ENCODE results near the gene CXADR. TPM values are rescaled to one million over a fixed set of nuclear protein-coding genes. Genes with fewer than 3 reads are reported as not detected.
"Not testable (repeated sequence)": the region's sequence is repeated elsewhere in the genome, so short reads cannot be mapped to it uniquely, and the experiment has no call there.

Gene CXADR
- polyA plus RNA-seq, 3 donors from 2014 or later: not detected

DNA sequence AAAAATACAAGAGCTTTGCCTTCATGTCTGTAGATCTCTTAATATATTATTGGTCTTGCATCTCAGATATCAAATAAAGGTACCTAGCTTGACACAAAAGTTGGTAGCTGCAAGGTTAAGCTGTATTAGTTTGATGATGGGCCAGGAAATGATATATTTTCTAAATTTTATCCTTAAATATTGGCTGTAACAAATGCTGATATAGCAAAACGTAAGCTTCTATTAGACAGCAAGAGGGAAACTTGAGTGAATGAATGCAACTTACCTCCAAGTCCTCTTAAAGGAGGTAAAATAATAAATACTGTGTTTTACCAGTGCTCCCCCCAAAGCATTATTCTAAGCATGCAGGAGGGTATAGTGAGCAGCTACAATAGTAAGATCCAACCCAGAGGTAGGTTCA lies 4.2 kb downstream of the CXADR start:
- not testable (repeated sequence) for H3K4me3 Mint-ChIP-seq, DNase-seq, H3K36me3 Mint-ChIP-seq, H3K27ac Mint-ChIP-seq
- H3K4me1 Mint-ChIP-seq: peaks cover 12 to 15% of the 10 kb centered on the region in 2 donors
- peaks cover 12 to 24% (median 21%) of the 10 kb centered on the region in 3 donors for H3K27me3 Mint-ChIP-seq (ENCODE audit: low read depth in 3 of 3)
- H3K9me3 Mint-ChIP-seq: peaks cover 0 to 14% (median 3%) of the 10 kb centered on the region in 6 donors

DNA sequence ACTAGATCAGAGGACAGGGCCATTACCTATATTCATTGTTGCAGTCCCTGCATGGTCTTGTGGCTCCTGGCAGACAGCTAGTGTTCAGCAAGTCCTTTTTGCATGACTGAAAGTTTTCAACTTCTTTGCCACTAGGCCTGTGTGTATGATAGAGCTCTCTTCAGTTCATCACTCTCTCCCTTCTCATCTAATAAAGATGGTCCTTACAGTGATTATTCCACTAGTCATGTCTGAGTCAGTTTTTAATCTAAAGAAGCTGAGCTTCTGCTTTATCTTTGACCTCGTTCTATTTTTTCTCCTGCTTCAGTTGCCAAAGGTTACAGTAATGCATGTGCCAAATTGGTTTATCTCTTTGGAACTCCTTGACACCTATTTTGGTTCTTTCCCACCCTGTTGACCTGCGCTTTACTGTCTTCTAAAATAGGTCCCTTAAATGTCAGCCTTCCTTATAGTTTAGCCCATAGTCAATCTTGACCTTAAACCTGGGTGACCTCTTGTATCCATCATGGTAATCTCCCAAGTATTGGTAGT lies 6.4 kb downstream of the CXADR start:
- no peak for DNase-seq
- H3K36me3 Mint-ChIP-seq: no peaks in the 10 kb centered on the region
- no peak overlapping the region for H3K27ac Mint-ChIP-seq
- H3K4me3 Mint-ChIP-seq: no peak overlapping the region
- peaks cover under 1 to 2% of the 10 kb centered on the region in 2 donors for H3K4me1 Mint-ChIP-seq
- H3K27me3 Mint-ChIP-seq (ENCODE audit: low read depth in 3 of 3): peaks cover 4 to 17% (median 13%) of the 10 kb centered on the region in 3 donors
- H3K9me3 Mint-ChIP-seq: peaks cover 0 to 9% (median under 1%) of the 10 kb centered on the region in 6 donors

DNA sequence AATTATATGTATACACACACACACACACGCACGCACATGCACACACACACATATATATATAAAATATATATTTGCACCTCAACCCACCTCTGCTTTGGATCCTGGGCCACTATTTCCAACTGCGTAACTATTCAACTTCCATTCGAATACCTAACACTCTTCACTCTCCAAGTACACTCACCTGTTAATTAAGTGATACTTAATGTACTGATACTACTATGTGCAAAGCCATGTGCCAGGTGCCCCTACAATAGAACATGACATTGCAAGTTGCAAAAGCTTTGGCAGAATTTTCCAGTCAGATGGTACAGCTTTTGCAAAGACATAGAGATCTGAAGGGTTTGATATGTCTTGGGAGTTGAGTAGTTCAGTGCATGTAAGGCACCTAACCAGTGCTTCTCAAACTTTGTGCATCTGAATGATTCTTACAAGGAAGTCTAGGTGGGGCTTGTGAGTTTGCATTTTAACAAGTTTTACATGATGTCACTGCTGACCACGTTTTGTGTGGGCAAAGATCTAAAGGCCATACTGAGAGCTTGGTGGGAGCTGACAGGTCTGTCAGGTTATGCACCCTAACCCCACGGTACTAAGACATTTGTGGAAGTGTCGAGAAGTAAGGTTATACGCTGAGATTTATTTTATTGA lies 7.2 kb downstream of the CXADR start:
- H3K4me1 Mint-ChIP-seq: no peaks in the 10 kb centered on the region
- no peak overlapping the region for H3K27ac Mint-ChIP-seq
- peaks cover 0 to 5% (median under 1%) of the 10 kb centered on the region in 6 donors for H3K9me3 Mint-ChIP-seq
- H3K4me3 Mint-ChIP-seq: no peak overlapping the region
- DNase-seq: no peak
- H3K27me3 Mint-ChIP-seq (ENCODE audit: low read depth in 3 of 3): peaks cover 4 to 12% (median 10%) of the 10 kb centered on the region in 3 donors
- H3K36me3 Mint-ChIP-seq: no peaks in the 10 kb centered on the region

DNA sequence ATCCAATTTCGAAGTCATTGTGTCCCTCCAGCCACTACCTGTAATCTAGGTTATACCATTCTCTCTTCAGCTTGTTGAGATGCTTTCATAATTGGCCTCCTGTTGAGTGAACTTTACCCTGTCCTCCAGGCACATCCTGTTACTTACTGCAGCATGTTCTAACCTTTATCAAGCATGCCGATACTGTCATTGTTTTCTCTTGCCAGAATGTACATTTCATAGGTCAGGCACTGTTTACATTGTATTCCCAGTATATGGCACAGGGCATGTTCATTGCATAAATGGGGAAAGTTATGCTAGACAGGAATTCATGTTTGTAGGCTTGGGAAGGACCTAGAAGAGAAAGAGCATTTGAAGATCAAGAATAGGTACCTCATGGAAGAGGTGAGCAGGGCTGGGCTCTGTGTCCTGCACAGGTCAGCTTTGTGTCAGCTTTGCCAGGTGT lies 10.2 kb downstream of the CXADR start:
- no peak overlapping the region for H3K4me3 Mint-ChIP-seq
- H3K9me3 Mint-ChIP-seq: peaks cover 0 to 5% (median 0%) of the 10 kb centered on the region in 6 donors
- peaks cover 1 to 10% (median 6%) of the 10 kb centered on the region in 3 donors for H3K27me3 Mint-ChIP-seq (ENCODE audit: low read depth in 3 of 3)
- no peak for DNase-seq
- H3K4me1 Mint-ChIP-seq: no peaks in the 10 kb centered on the region
- H3K27ac Mint-ChIP-seq: no peak overlapping the region
- H3K36me3 Mint-ChIP-seq: no peaks in the 10 kb centered on the region

DNA sequence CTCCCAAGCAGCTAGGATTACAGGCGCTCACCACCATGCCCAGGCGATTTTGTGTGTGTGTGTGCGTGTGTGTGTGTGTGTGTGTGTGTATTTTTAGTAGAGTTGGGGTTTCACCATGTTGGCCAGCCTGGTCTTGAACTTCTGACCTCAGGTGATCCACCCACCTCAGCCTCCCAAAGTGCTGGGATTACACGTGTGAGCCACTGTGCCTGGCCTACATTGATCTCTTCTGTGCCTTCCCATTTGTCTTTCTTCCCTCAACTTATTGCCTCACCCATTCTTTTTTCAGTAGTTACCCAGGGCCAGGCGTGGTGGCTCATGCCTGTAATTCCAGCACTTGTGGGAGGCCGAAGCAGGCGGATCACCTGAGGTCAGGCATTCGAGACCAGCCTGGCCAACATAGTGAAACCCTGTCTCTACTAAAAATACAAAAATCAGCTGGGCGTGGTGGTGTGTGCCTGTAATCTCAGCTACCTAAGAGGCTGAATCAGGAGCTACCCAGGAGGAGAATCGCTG lies 11.2 kb downstream of the CXADR start:
- not testable (repeated sequence) for H3K4me3 Mint-ChIP-seq; DNase-seq; H3K36me3 Mint-ChIP-seq; H3K9me3 Mint-ChIP-seq; H3K27ac Mint-ChIP-seq; H3K27me3 Mint-ChIP-seq (ENCODE audit: low read depth in 3 of 3); H3K4me1 Mint-ChIP-seq

DNA sequence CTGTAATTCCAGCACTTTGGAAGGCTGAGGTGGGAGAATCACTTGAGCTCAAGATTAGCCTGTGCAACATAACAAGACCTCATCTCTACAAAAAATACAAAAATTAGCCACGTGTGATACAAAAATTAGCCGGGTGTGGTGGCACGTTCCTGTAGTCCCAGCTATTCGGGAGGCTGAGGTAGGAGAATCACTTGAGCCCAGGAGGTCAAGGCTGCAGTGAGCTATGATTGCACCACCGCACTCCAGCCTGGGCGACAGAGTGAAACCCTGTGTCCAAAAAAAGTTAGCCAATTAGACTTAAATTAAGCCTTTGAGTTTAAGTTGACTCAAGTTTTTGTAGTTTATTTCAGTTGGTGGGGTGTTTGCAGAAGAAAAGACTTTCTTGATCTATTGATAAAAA lies 11.8 kb downstream of the CXADR start:
- Mint-ChIP-seq H3K9me3 (peaks cover 0 to 7% (median 0%) of the 10 kb centered on the region in 6 donors), H3K4me3 (no peak overlapping the region), H3K36me3 (no peaks in the 10 kb centered on the region), H3K4me1 (no peaks in the 10 kb centered on the region), H3K27ac (no peak overlapping the region), H3K27me3 (ENCODE audit: low read depth in 3 of 3) (peaks cover 0 to 8% (median 2%) of the 10 kb centered on the region in 3 donors)
- DNase-seq: no peak

DNA sequence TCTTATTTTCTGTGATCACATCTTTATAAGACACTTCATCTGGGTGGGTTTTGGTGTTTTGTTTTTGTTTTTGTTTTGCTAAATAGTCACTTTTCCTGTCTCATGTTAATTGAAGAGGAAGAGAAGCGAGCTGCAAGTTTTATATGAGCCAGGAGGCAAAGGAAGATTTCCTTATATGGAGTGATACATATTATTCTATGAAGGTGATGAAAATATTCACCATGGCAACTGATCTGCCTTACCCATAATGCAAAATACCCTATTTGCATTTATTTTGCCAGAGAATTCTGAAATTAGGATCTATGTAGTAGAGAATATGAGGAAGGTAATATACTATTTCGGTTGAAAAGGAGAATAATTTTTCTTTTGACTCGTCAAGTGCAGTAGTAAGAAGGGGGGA lies 13.9 kb downstream of the CXADR start:
- H3K4me1 Mint-ChIP-seq: no peaks in the 10 kb centered on the region
- peaks cover 0 to 4% (median 0%) of the 10 kb centered on the region in 6 donors for H3K9me3 Mint-ChIP-seq
- H3K27ac Mint-ChIP-seq: no peak overlapping the region
- H3K27me3 Mint-ChIP-seq (ENCODE audit: low read depth in 3 of 3): peaks cover 0 to 6% (median 4%) of the 10 kb centered on the region in 3 donors
- H3K4me3 Mint-ChIP-seq: no peak overlapping the region
- H3K36me3 Mint-ChIP-seq: no peaks in the 10 kb centered on the region
- DNase-seq: no peak

DNA sequence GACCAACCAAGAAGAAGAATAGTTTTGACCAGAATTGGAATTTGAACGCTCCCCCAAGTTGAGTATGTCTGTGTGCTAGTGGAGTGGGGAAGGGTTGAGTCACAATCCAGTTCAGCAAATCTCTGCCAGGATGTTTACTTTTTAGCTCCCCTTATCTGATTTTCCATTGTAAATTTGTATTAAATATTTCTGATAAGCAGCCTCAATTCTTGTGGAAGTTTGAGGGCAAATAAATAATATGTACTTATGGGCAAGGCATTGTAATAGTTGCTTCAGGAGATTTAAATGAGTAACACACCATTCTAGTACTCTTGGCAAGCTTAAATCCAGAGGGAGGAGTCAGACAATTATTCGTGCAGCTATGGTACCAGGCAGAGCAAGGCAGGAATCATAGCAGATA lies 14.4 kb downstream of the CXADR start:
- no peak for DNase-seq
- Mint-ChIP-seq H3K4me3 (no peak overlapping the region), H3K9me3 (peaks cover 0 to 4% (median 0%) of the 10 kb centered on the region in 6 donors)

DNA sequence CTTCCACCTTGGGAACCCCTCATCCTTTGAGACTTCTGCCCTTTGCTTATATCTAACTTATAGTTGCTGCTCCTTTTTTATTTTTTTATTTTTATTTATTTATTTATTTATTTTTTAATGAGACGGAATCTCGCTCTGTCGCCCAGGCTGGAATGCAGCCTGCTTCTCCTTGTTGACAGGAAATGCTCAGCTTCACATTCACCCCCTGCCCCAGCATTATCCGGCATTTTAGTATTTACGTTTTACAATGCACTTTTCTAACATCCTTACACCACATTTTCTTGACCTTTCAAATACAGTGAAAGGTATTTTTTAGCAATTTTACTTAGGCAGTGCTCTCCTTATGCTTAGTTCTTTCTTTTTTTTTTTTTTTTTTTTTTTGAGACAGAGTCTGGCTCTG lies 14.9 kb downstream of the CXADR start:
- no peaks in the 10 kb centered on the region for H3K4me1 Mint-ChIP-seq
- H3K36me3 Mint-ChIP-seq: no peaks in the 10 kb centered on the region
- no peak for DNase-seq
- H3K4me3 Mint-ChIP-seq: no peak overlapping the region
- peaks cover 0 to 4% (median 0%) of the 10 kb centered on the region in 6 donors for H3K9me3 Mint-ChIP-seq
- no peak overlapping the region for H3K27ac Mint-ChIP-seq
- peaks cover 0 to 4% (median 4%) of the 10 kb centered on the region in 3 donors for H3K27me3 Mint-ChIP-seq (ENCODE audit: low read depth in 3 of 3)

More for the DNA sequence above, 14.4 kb downstream of the CXADR start:
- no peaks in the 10 kb centered on the region for H3K4me1 Mint-ChIP-seq
- H3K36me3 Mint-ChIP-seq: no peaks in the 10 kb centered on the region
- no peak overlapping the region for H3K27ac Mint-ChIP-seq
- H3K27me3 Mint-ChIP-seq (ENCODE audit: low read depth in 3 of 3): peaks cover 0 to 6% (median 4%) of the 10 kb centered on the region in 3 donors

DNA sequence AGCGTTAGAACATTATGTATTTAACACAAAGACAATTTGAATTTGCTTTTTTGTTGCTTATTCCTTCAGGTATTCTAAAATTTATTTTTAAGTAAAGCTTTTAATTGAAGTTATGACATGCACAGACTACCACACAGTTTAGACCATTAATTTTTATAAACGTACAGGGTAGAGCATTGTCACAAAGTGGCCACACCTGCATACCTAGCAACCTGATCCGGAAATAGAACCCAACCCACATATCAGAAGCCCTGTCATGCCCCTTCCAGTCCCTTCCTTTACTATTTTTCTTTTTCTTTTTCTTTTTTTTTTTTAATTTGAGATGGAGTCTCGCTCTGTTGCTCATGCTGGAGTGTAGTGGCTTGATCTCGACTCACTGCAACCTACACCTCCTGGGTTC lies 16.8 kb downstream of the CXADR start:
- H3K4me3 Mint-ChIP-seq: no peak overlapping the region
- peaks cover 0 to 5% (median 0%) of the 10 kb centered on the region in 3 donors for H3K27me3 Mint-ChIP-seq (ENCODE audit: low read depth in 3 of 3)
- H3K27ac Mint-ChIP-seq: no peak overlapping the region
- no peaks in the 10 kb centered on the region for H3K36me3 Mint-ChIP-seq
- no peaks in the 10 kb centered on the region for H3K4me1 Mint-ChIP-seq
- peaks cover 0 to 2% (median 0%) of the 10 kb centered on the region in 6 donors for H3K9me3 Mint-ChIP-seq
- no peak for DNase-seq

DNA sequence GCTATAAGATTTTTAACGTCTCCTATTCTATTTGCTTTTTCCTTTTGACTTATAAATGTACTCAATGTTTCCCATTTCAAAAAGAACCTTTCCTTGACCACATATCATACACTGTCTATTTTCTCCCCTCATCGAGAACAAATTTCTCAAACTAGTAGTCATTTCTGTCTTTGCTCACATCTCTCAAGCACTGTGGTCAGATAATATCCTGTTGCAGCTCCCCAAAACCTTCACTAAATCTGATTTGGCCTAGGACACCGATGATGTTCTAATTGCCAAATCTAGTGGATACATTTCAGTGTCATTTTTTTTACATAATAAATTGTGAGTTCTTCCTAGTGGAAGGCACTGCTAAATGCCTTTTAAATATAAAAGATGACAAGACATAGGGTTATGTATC lies 19.4 kb downstream of the CXADR start:
- H3K9me3 Mint-ChIP-seq: peaks cover 0 to 2% (median 0%) of the 10 kb centered on the region in 6 donors
- no peak overlapping the region for H3K4me3 Mint-ChIP-seq
- no peak overlapping the region for H3K27ac Mint-ChIP-seq
- peaks cover 3 to 5% (median 3%) of the 10 kb centered on the region in 3 donors for H3K27me3 Mint-ChIP-seq (ENCODE audit: low read depth in 3 of 3)
- no peak for DNase-seq
- H3K4me1 Mint-ChIP-seq: no peaks in the 10 kb centered on the region
- H3K36me3 Mint-ChIP-seq: no peaks in the 10 kb centered on the region

DNA sequence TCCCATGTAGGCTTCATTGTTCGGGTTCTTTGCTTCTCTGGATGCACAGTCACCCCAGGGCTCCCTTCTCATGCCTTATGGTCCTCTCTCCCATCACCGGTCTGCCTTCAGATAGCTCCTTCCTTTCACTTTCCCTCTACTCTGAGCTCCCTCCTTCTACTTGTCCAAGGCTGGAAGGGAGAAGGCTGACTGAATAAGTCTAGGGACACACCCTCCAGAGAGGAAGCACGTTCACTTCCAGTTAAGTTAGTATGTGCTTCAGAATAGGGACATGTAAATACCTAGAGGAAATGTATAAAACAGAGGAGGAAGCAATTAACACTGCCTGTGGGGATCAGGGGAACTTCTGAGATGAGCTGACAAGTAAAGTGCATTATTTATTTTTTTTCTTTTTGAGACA lies 23.5 kb downstream of the CXADR start:
- no peak for DNase-seq
- Mint-ChIP-seq H3K4me1 (no peaks in the 10 kb centered on the region), H3K27ac (no peak overlapping the region), H3K4me3 (no peak overlapping the region), H3K36me3 (no peaks in the 10 kb centered on the region), H3K27me3 (ENCODE audit: low read depth in 3 of 3) (peaks cover 1 to 9% (median 5%) of the 10 kb centered on the region in 3 donors), H3K9me3 (peaks cover 0 to 2% (median 0%) of the 10 kb centered on the region in 6 donors)

DNA sequence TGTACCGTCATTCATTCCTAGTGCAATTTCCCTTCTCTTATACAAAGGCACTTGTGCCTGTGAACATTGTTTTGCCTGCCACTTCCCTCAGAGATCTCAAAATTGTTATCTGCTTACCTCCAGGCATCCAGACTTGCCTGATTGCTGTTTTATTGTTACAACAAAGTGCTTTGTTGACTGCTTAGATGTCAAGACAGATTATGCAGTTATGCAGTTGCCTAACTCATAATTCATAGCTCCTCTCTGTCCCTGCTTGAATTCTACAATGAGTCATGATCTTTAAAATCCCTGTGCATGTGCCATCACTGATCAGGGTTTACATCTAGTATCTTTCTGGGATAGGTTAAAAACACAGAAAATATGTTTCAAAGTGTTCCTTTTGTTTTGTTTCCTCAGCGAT lies 24.5 kb downstream of the CXADR start:
- H3K4me1 Mint-ChIP-seq: no peaks in the 10 kb centered on the region
- H3K27me3 Mint-ChIP-seq (ENCODE audit: low read depth in 3 of 3): peaks cover 1 to 9% (median 5%) of the 10 kb centered on the region in 3 donors
- H3K4me3 Mint-ChIP-seq: no peak overlapping the region
- H3K27ac Mint-ChIP-seq: no peak overlapping the region
- H3K36me3 Mint-ChIP-seq: no peaks in the 10 kb centered on the region
- no peak for DNase-seq
- peaks cover 0 to 2% (median 0%) of the 10 kb centered on the region in 6 donors for H3K9me3 Mint-ChIP-seq

DNA sequence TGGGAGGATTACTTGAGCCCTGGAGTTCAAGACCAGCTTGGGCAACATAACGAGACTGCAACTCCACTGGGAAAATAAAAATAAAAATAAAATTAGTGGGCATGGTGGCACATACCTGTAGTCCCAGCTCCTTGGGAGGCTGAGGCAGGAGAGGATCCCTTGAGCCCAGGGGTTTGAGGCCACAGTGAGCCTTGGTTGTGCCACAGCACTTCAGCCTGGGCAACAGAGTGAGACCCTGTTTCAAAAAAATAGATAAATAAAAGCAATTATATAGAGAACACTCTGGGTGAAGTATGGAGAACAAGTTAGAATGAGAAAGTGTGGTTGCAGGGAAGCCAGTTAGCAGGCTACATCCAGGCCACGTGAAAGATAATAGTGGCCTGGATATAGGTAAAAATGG lies 25.7 kb downstream of the CXADR start:
- no peaks in the 10 kb centered on the region for H3K36me3 Mint-ChIP-seq
- no peak overlapping the region for H3K27ac Mint-ChIP-seq
- peaks cover 1 to 11% (median 5%) of the 10 kb centered on the region in 3 donors for H3K27me3 Mint-ChIP-seq (ENCODE audit: low read depth in 3 of 3)
- H3K4me3 Mint-ChIP-seq: no peak overlapping the region
- peaks cover 0 to 2% (median 0%) of the 10 kb centered on the region in 6 donors for H3K9me3 Mint-ChIP-seq
- DNase-seq: no peak
- H3K4me1 Mint-ChIP-seq: no peaks in the 10 kb centered on the region
